Measurements from ENCODE around the gene COL4A2.
"Not testable (repeated sequence)": the region's sequence is repeated elsewhere in the genome, so short reads cannot be mapped to it uniquely, and the experiment has no call there.

Gene COL4A2

DNA sequence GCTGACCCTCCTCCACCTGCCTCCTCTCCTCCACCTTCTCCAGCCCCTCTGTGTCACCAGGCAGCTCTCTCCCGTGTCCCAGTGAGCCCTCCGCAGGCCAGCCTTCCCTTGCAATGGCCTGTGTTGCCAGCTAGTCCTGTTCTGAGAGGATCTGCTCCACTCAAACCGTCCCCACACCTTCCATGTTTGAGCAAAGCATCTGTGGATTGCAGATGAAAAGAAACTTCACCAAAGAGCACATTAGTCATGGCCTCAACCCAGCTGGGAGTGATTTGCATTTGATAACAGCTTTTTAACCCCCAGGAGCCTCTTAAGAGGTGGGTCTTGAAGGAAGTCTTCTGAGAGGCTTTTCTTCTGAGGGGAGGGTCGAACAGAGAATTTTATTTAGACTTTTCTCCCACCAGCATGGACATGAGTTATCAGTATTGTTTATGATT, 72.8 kb downstream of the COL4A2 start:
- no peak for DNase-seq (ENCODE audit: low read depth in 3 of 3)

DNA sequence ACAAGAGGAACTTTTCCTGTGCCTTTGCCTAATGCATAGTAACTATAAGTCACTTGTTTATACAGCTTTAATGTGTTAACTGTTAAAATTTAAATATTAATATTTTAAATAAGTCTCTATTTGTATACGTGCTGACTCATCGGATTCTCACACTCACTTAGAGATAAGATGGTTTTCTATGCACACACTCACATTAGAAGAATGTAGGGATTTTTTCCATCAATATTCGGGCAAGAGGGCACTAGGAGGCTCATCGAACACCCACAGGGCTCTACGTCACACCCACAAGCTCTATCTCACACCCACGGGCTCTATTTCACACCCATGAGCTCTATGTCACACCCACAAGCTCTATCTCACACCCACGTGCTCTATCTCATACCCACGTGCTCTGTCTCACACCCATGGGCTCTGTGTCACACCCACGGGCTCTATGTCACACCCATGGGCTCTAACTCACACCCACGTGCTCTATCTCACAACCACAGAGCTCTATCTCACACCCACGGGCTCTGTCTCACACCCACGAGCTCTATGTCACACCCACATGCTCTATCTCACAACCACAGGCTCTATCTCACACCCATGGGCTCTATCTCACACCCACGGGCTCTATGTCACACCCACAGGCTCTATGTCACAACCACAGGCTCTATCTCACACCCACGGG, 73.4 kb downstream of the COL4A2 start:
- no peak for DNase-seq (ENCODE audit: low read depth in 3 of 3)

DNA sequence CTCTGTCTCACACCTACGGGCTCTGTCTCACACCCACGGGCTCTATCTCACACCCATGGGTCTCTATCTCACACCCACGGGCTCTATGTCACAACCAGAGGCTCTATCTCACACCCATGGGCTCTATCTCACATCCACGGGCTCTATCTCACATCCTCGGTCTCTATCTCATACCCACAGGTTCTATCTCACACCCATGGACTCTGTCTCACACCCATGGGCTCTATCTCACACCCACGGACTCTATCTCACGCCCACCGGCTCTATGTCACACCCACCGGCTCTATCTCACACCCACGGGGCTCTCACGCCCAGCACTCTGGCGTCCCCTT, 73.9 kb downstream of the COL4A2 start:
- DNase-seq (ENCODE audit: low read depth in 3 of 3), result no peak

DNA sequence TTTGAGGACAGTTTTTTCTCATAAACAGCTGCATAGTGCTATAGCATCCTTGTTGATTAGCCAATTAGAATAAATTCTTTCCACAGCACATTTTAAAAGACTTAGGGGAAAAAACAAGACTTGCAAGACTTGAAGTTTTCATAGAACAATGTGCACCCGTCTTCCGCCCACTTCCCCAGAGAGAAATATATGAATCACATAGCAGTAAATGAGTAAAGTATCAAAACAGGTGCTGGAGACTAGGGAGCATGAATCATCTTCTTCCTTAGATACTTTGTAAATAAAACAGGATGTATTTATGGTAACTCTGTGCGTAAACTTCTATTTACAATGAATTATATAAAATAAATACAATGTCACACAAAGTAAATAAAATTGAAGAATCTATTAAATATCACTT, 75.1 kb downstream of the COL4A2 start:
- DNase-seq (ENCODE audit: low read depth in 3 of 3), result no peak

DNA sequence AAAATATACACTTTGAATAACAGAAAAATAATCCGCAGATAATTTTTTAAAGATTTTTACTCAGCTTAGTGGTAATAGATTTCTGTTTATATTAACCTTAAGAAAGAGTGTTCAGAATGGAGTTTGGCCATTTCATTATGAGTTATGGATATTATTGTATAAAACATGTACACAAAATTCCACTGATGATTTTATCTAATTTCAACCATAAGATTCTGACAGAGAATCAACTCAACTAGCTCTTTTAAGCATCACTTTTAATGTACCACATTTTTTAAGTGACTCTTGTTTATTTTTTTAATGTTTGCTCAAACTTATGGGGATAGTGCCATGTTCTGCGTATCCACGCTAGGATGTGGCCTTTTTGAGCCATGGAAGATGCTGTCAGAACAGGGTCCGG, 75.7 kb downstream of the COL4A2 start:
- DNase-seq (ENCODE audit: low read depth in 3 of 3), result no peak

GRCh38 chr13:110387451-110388107, 80.5 kb downstream of the COL4A2 start:
- DNase-seq (ENCODE audit: low read depth in 3 of 3), result no peak

DNA sequence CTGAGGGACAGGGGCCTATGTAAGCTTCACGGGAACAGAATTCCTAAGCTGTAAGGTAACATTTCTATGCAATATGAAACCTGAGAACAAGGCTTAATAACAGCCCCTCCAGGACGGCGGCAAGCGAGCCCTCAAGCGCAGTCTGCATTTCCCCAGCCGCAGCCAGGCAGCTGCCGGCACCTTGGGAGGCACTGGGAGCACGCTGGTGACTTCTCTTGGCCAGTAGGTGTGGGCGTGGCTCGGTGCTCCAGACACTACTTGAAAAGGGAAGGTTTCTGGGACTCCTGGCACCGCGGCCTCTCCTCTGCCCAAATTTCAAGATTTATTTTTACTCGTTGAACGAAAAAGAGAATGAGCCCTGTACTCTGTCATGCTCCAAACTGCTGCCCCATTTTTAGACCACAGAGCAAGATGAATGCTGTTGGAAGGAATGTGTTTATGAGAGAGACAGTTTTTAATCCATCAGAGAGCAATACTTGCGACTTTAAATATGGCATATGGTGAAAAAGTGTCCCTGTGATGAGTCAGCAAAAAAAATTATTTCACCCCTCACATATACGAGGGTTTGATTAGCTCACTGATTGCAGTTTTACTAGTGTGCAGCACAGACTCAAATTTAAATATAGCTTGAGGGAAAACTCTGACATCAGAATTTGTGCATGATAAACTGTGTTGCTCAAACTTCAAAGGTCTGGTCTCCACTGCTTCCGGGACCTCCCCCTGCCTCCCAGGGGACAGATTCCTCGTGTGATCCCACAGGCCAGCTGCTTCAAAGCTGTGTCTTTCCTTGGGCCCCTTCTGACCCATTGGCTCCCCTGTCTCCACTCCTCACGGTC, 81.2 kb downstream of the COL4A2 start:
- no peak for DNase-seq (ENCODE audit: low read depth in 3 of 3)

- DNase-seq (ENCODE audit: low read depth in 3 of 3), result no peak
Measured at GRCh38 chr13:110390567-110390966, 83.5 kb downstream of the COL4A2 start.

GRCh38 chr13:110391273-110391672, 84.2 kb downstream of the COL4A2 start:
- DNase-seq (ENCODE audit: low read depth in 3 of 3), result no peak

GRCh38 chr13:110392510-110393240, 85.6 kb downstream of the COL4A2 start:
- no peak for DNase-seq (ENCODE audit: low read depth in 3 of 3)

- DNase-seq (ENCODE audit: low read depth in 3 of 3), result no peak
Measured at GRCh38 chr13:110393761-110394160, 86.7 kb downstream of the COL4A2 start.

DNA sequence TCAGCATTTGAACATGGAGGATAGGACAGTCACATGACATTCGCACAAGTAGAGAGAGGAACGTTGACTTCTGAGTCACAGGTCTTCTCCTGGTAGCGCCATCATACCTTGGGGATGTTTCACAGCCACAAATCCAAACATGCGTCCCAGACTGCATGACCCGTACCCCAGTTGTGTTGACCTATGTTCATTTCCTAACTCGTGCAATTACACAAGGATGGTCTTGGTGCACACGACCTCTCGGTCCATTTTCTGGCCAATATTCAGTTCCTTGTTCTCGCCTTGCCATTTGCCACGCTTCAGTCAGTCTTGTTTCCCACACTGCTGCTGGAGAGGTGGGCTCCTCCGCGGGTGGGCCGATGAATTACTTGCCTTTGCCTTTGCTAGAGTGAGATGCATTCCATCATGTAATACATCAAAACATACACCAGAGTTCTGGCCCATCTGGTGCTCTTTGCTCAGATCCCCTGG, 87.3 kb downstream of the COL4A2 start:
- DNase-seq (ENCODE audit: low read depth in 3 of 3), result no peak

DNA sequence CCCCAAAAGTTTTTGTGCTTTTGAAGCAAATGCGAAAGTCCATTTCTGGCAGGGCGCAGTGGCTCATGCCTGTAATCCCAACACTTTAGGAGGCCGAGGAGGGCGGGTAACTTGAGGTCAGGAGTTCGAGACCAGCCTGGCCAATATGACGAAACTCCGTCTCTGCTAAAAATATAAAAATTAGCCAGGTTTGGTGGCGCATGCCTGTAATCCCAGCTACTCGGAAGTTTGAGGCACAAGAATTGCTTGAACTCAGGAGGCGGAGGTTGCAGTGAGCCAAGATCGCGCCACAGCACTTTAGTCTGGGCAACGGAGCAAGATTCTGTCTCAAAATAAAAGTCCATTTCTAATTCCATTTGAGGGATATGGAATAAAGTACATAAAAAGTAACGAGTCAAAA, 88.5 kb downstream of the COL4A2 start:
- not testable (repeated sequence) for DNase-seq (ENCODE audit: low read depth in 3 of 3)

GRCh38 chr13:110396476-110396875, 89.4 kb downstream of the COL4A2 start:
- no peak for DNase-seq (ENCODE audit: low read depth in 3 of 3)

DNA sequence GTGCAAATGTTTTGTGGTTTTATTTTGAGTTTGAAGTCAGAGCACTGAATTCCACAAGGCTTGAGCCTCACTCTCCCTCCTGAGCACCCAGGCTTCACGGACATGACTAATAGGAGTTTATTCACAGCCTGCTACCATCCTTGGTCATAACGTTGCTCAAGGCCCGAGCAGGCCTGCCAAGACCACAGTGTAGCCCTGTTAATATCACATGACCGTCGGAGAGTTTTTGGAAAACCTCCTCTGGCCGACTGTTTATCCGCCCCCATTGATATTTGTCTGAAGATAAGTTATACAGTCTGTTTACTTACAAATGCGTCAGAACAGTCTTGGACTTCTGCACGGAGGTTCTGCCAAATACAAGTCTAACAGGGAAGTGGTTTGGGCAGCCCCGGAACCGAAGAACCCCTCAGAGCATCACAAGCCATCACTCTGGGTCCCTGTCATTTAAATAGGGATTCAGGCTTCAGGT, 89.9 kb downstream of the COL4A2 start:
- no peak for DNase-seq (ENCODE audit: low read depth in 3 of 3)

DNA sequence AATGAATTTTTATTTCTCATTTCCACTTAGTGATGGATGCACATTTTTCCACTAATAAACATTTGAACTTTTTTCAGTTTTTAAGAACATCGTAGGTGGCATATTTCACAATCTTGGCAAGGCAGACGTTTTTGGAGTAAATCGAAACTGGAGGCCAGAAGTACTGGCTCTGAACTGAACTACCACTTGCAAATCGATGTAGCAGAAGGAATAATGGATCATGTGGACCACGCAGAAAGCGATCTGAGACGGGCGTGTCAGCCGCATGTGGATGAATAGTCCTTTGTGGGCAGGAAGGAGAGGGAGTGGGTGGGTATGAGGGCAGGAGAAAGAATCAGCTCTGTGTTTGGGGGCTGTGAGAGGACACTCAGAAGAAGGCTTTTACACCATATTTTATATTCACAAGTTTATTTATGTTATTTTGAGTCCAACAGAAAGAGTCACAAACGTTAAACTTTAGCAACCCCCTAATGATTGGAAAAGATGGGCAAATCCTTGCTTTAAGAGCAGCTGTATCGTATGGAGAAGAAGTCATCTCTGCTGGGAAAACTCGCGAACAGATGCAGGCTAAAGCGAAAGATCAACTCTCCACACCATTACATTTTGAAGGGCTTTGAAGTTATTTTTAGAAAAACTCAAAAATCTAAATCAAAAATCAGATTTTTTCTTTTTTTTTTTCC, 90.5 kb downstream of the COL4A2 start:
- DNase-seq (ENCODE audit: low read depth in 3 of 3), result no peak

DNA sequence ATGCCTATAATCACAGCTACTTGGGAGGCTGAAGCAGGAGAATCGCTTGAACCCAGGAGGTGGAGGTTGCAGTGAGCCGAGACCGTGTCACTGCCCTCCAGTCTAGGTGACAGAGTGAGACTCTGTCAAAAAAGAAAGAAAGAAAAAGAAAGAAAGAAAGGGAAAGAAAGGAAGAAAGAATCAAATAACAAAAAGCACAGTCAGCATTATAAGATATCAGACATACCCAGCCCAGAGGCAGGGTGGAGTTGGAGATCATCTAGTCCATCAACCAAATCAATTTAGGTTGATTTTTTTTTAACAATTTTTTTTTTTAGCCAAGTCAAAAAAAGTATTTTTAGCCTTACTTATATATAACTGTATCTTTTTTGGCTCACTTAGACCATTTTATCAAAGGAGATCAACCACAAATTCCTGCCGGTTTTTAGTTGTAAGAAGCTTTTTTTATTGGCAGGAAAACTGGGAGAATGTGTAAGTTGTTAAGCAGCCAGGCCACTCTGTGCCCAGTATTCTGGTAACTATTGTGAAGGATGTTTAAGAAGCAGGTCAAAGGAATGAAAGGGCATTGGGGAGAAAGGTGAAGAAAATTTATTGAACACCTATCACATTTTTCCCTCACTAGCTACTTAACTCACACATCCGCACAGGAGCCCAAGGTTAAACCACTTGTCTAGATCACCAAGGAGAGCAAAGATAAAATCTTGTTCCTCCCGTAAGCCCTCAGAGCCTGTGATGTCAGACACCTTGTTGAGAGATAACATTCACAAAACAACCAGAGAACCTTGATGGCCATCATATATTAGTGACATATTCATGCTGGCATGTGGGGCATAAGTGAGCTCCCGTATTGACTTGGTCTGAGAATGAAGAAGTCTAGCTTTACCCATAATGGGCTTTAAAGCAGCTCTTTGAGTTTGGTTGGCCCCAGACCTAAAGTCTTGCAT, 91.8 kb downstream of the COL4A2 start:
- no peak for DNase-seq (ENCODE audit: low read depth in 3 of 3)

- DNase-seq (ENCODE audit: low read depth in 3 of 3), result no peak
Measured at GRCh38 chr13:110399801-110400200, 92.7 kb downstream of the COL4A2 start.

GRCh38 chr13:110400786-110401533, 93.9 kb downstream of the COL4A2 start:
- DNase-seq (ENCODE audit: low read depth in 3 of 3), result no peak
